H1 (cell line): ENCODE measurements around the gene SEMA3G. TPM values are rescaled to one million over a fixed set of nuclear protein-coding genes. Genes with fewer than 3 reads are reported as not detected.

Experiments used
- CTCF ChIA-PET: fragments of 300-600 bp; sonication (Branson Sonifier 250); formaldehyde crosslinking; loops from one replicate; lab custom pipeline; 2021; ENCODE audit not compliant: partially characterized antibody; lab: Charles Lee
- POLR2A ChIA-PET: fragments of 300-600 bp; sonication (Branson Sonifier 250); formaldehyde crosslinking; loops from one replicate; lab custom pipeline; 2021; ENCODE audit warnings: inconsistent platforms; ENCODE audit not compliant: partially characterized antibody; lab: Charles Lee
- DNase-seq, 2 experiments: peaks; one replicate each; pipeline versions ENCODE4 v3.0.0 to v3.0.0-alpha.2; 2010 to 2022; ENCODE audit warnings: low spot score in 2 of 2, low read depth in 1 of 2, mixed read lengths in 1 of 2
- FAIRE-seq: peaks from 2 replicates; lab custom pipeline; 2011; peaks lifted over from hg19 to GRCh38; lab: Jason Lieb, UNC
- H2AFZ ChIP-seq: 2 replicates; pipeline ENCODE4 v1.8.1; 2012; ENCODE audit warnings: low read length, inconsistent platforms
- H2AK5ac ChIP-seq: 2 replicates; pipeline ENCODE4 v1.6.1; 2013; ENCODE audit warnings: low read depth, low read length
- H2BK120ac ChIP-seq: replicated peaks from 2 replicates; pipeline ENCODE3; 2013; ENCODE audit warnings: low read depth, low read length, inconsistent platforms
- H2BK12ac ChIP-seq: 2 replicates; pipeline ENCODE4 v1.6.1; 2013; ENCODE audit warnings: low read depth, low read length
- H2BK15ac ChIP-seq: 2 replicates; pipeline ENCODE4 v1.6.1; 2013; ENCODE audit warnings: low read length
- H2BK20ac ChIP-seq: 2 replicates; pipeline ENCODE4 v1.6.1; 2013; ENCODE audit warnings: low read length
- H2BK5ac ChIP-seq: 2 replicates; pipeline ENCODE4 v1.6.1; 2013; ENCODE audit warnings: low read depth, low read length
- H3K14ac ChIP-seq: 2 replicates; pipeline ENCODE4 v1.6.1; 2013; ENCODE audit warnings: inconsistent platforms; ENCODE audit not compliant: insufficient read length
- H3K18ac ChIP-seq: 2 replicates; pipeline ENCODE4 v1.6.1; 2013; ENCODE audit warnings: low read length; ENCODE audit errors: extremely low read depth
- H3K23ac ChIP-seq: 2 replicates; pipeline ENCODE4 v1.6.1; 2013; ENCODE audit warnings: inconsistent platforms; ENCODE audit not compliant: insufficient read length
- H3K23me2 ChIP-seq: 2 replicates; pipeline ENCODE4 v1.6.1; 2013; ENCODE audit warnings: low read depth, low read length
- H3K27ac ChIP-seq: 2 replicates; pipeline ENCODE4 v1.6.1; 2011; ENCODE audit warnings: low read depth, low read length, inconsistent platforms
- H3K27me3 ChIP-seq, 4 experiments: replicated peaks in 1 of 4; 1 replicate in 1 of 4; 2 replicates in 3 of 4; pipeline versions ENCODE4 v1.6.1 to v1.8.1; 2011 to 2013; ENCODE audit warnings: low read length in 3 of 4, mild to moderate bottlenecking in 3 of 4, inconsistent platforms in 2 of 4, mixed read lengths in 2 of 4, moderate library complexity in 1 of 4; ENCODE audit not compliant: control insufficient read depth in 3 of 4, insufficient read depth in 3 of 4; ENCODE audit errors: extremely low read depth in 1 of 4
- H3K36me3 ChIP-seq, 4 experiments: 2 replicates each; pipeline versions ENCODE4 v1.6.1 to v1.8.1; 2011 to 2013; ENCODE audit warnings: mild to moderate bottlenecking in 4 of 4, low read length in 3 of 4, moderate library complexity in 2 of 4, control low read depth in 1 of 4, inconsistent platforms in 1 of 4; ENCODE audit not compliant: insufficient read depth in 4 of 4, control insufficient read depth in 2 of 4
- H3K4ac ChIP-seq: replicated peaks from 2 replicates; pipeline ENCODE3; 2013; ENCODE audit warnings: low read length, low read depth, mixed read lengths, inconsistent platforms; ENCODE audit not compliant: insufficient read length
- H3K4me1 ChIP-seq, 4 experiments: replicated peaks in 1 of 4; 1 replicate in 1 of 4; 2 replicates in 3 of 4; pipeline versions ENCODE4 v1.6.1 to v1.8.1; 2011 to 2013; ENCODE audit warnings: low read length in 3 of 4, inconsistent platforms in 2 of 4, mixed read lengths in 1 of 4; ENCODE audit not compliant: insufficient read depth in 4 of 4, control insufficient read depth in 3 of 4
- H3K4me2 ChIP-seq, 2 experiments: 2 replicates each; pipeline versions ENCODE4 v1.6.1 to v1.8.1; 2011 to 2013; ENCODE audit warnings: low read depth in 2 of 2, low read length in 2 of 2, control low read depth in 1 of 2, inconsistent platforms in 1 of 2, mild to moderate bottlenecking in 1 of 2; ENCODE audit not compliant: insufficient read depth in 1 of 2
- H3K4me3 ChIP-seq, 4 experiments: fragments of 200-600, 300-600 bp in 1 of 4; sonication (generic), shearing (Covaris generic), sonication (Bioruptor Twin) in 1 of 4; 2 replicates each; pipeline versions ENCODE4 v1.5.1 to v1.8.1; 2011 to 2016; ENCODE audit warnings: low read length in 4 of 4, low read depth in 3 of 4, control low read depth in 2 of 4, inconsistent platforms in 2 of 4, mild to moderate bottlenecking in 2 of 4, mixed read lengths in 1 of 4, moderate library complexity in 1 of 4; ENCODE audit not compliant: insufficient read depth in 2 of 4; ENCODE audit errors: extremely low read depth in 1 of 4
- H3K56ac ChIP-seq: replicated peaks from 2 replicates; pipeline ENCODE3; 2013; ENCODE audit warnings: low read depth, mild to moderate bottlenecking, mixed read lengths, low read length, inconsistent platforms; ENCODE audit not compliant: insufficient read length
- H3K79me1 ChIP-seq: 2 replicates; pipeline ENCODE4 v1.6.1; 2013; ENCODE audit warnings: low read depth, low read length, control low read depth
- H3K79me2 ChIP-seq, 2 experiments: 2 replicates each; pipeline versions ENCODE4 v1.6.1 to v1.8.1; 2012 to 2013; ENCODE audit warnings: low read length in 2 of 2, mild to moderate bottlenecking in 2 of 2, inconsistent platforms in 1 of 2; ENCODE audit not compliant: insufficient read depth in 2 of 2, control insufficient read depth in 1 of 2
- H3K9ac ChIP-seq, 4 experiments: replicated peaks in 1 of 4; 1 replicate in 1 of 4; 2 replicates in 3 of 4; pipeline versions ENCODE4 v1.6.1 to v1.8.1; 2011 to 2013; ENCODE audit warnings: low read depth in 3 of 4, low read length in 3 of 4, control low read depth in 2 of 4, mild to moderate bottlenecking in 2 of 4, moderate library complexity in 2 of 4, inconsistent platforms in 1 of 4; ENCODE audit errors: extremely low read depth in 1 of 4
- H3K9me3 ChIP-seq, 2 experiments: 2 replicates each; pipeline versions ENCODE4 v1.6.1 to v1.8.1; 2012 to 2013; ENCODE audit warnings: mild to moderate bottlenecking in 2 of 2, moderate library complexity in 2 of 2, control low read depth in 1 of 2, inconsistent platforms in 1 of 2, low read depth in 1 of 2, low read length in 1 of 2, mixed read lengths in 1 of 2; ENCODE audit not compliant: insufficient read depth in 2 of 2
- H4K20me1 ChIP-seq, 2 experiments: replicated peaks in 1 of 2; 2 replicates each; pipeline versions ENCODE3 to v1.8.1; 2011 to 2013; ENCODE audit warnings: inconsistent platforms in 2 of 2, low read length in 2 of 2, mild to moderate bottlenecking in 1 of 2; ENCODE audit not compliant: insufficient read depth in 2 of 2, control insufficient read depth in 1 of 2
- H4K5ac ChIP-seq: 2 replicates; pipeline ENCODE4 v1.6.1; 2013; ENCODE audit warnings: low read length, low read depth, mixed read lengths, inconsistent platforms; ENCODE audit not compliant: insufficient read length
- H4K8ac ChIP-seq: 2 replicates; pipeline ENCODE4 v1.8.0; 2013; ENCODE audit warnings: mild to moderate bottlenecking, moderate library complexity, low read length, inconsistent platforms; ENCODE audit not compliant: insufficient read depth; ENCODE audit errors: extremely low read depth
- H4K91ac ChIP-seq: replicated peaks from 2 replicates; pipeline ENCODE3; 2013; ENCODE audit warnings: low read length, mixed read lengths, inconsistent platforms; ENCODE audit not compliant: insufficient read length
- BRCA1 ChIP-seq: IDR thresholded peaks from 2 replicates; pipeline ENCODE4 v1.6.1; 2012; ENCODE audit warnings: low read depth, low read length, improper control_type of control experiment
- CBX5 ChIP-seq: fragments of 300-800, 300-1000 bp; sonication (generic); IDR thresholded peaks from 2 replicates; pipeline ENCODE4 v1.7.1; 2016; ENCODE audit warnings: antibody characterized with exemption, low read length, low read depth
- CHD2 ChIP-seq: IDR thresholded peaks from 2 replicates; pipeline ENCODE4 v1.6.1; 2012; ENCODE audit warnings: low read length, improper control_type of control experiment
- FOSL1 ChIP-seq: IDR thresholded peaks from 2 replicates; pipeline ENCODE4 v1.6.1; 2011; ENCODE audit warnings: mild to moderate bottlenecking, low read depth, low read length, moderate library complexity; ENCODE audit not compliant: insufficient read depth
- HDAC2 ChIP-seq, 2 experiments: fragments of 300-600 bp in 1 of 2; sonication (generic) in 1 of 2; IDR thresholded peaks; 2 replicates each; pipeline ENCODE4 v1.6.1; 2011 to 2012; ENCODE audit warnings: low read depth in 2 of 2, low read length in 2 of 2, mild to moderate bottlenecking in 2 of 2, moderate library complexity in 2 of 2, borderline replicate concordance in 1 of 2, inconsistent platforms in 1 of 2
- JUN ChIP-seq: IDR thresholded peaks from 2 replicates; pipeline ENCODE4 v1.6.1; 2011; ENCODE audit warnings: low read depth, mild to moderate bottlenecking, improper control_type of control experiment, low read length
- KDM1A ChIP-seq: fragments of 200-600, 300-600 bp; sonication (generic); IDR thresholded peaks from 2 replicates; pipeline ENCODE4 v1.7.1; 2016; ENCODE audit warnings: mild to moderate bottlenecking, low read length, borderline replicate concordance
- NANOG ChIP-seq: IDR thresholded peaks from 2 replicates; pipeline ENCODE4 v1.6.1; 2011; ENCODE audit warnings: low read length, low read depth, mild to moderate bottlenecking, inconsistent platforms; ENCODE audit not compliant: insufficient read depth, poor library complexity, severe bottlenecking
- RXRA ChIP-seq: IDR thresholded peaks from 2 replicates; pipeline ENCODE4 v1.6.1; 2011; ENCODE audit warnings: low read depth, mild to moderate bottlenecking, low read length, moderate library complexity; ENCODE audit not compliant: insufficient read depth
- SP1 ChIP-seq: IDR thresholded peaks from 2 replicates; pipeline ENCODE4 v1.6.1; 2011; ENCODE audit warnings: low read depth, low read length
- SP2 ChIP-seq: IDR thresholded peaks from 2 replicates; pipeline ENCODE4 v1.6.1; 2012; ENCODE audit warnings: mild to moderate bottlenecking, low read length, inconsistent platforms
- USF2 ChIP-seq: IDR thresholded peaks from 2 replicates; pipeline ENCODE4 v1.6.1; 2011; ENCODE audit warnings: low read length, improper control_type of control experiment
- whole genome bisulfite sequencing, 2 experiments: shearing (Covaris generic) in 1 of 2; methylation state at CpG; one replicate each; pipeline versions ENCODE4 v1.1.6 to v1.1.7; 2013 to 2015; ENCODE audit warnings: low lambda C conversion rate in 2 of 2, mixed read lengths in 2 of 2, inconsistent platforms in 1 of 2, low coverage in 1 of 2, missing lambda C conversion rate in 1 of 2; ENCODE audit not compliant: insufficient replicate concordance in 2 of 2, insufficient coverage in 1 of 2, insufficient read length in 1 of 2; ENCODE audit errors: extremely low coverage in 1 of 2, missing lambda C conversion rate in 1 of 2; 5-methylcytosine and 5-hydroxymethylcytosine counted together
- polyA plus RNA-seq, 7 experiments: library from polyadenylated mRNA; depleted of rRNA in 3 of 7; stranded (reverse) in 5 of 7; unstranded in 2 of 7; fragments of >200 nt in 5 of 7; fragments of 200-250 nt in 2 of 7; gene quantifications; 1 replicate in 5 of 7; 2 replicates in 1 of 7; 4 replicates in 1 of 7; pipeline versions ENCODE4 v1.2.1 to v1.2.3, GENCODE V29; 2011 to 2013; ENCODE audit warnings: missing spikeins in 2 of 7, mixed read lengths in 2 of 7
- total RNA-seq: library from RNA; stranded (reverse); fragmentation: NEBNext Ultra II Directional; extraction: Animal tissue kit (Norgen Biotek cat#: 25700); gene quantifications from 2 replicates; pipeline ENCODE4 v1.2.1, GENCODE V29; 2021

SEMA3G gene
- total and polyA plus RNA-seq, 2 of the 8 experiments (the other 6 are each of a cell fraction or from before 2014, with no cell fraction given): 0.95 to 1.5 TPM

DNA sequence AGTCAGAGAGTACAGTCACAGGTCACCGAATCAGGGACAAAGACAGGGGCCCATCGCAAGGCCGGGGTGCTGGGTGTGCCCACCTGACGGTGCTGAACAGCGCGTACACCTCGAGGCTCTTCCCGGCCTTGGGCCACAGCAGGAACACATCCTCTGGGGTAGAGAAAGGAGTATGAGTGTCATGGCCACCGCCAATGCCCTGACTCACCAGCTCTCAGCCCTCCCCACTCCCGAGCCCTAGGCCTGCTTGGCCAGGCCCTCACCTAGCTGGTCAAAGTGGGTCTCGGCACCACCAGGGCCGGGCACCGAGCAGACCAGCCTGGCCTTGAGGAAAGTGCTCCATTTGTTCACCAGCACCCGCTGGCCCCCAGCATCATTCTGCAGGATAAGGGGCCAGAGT lies 4.2 kb downstream of the SEMA3G start:
- Histone ChIP-seq H2BK15ac (no peak overlapping the region), H2AK5ac (0 out of 2 replicates have a peak overlapping the region, but pooled peaks have one; percentile 39), H3K4ac (peak overlapping the region; percentile 53), H2BK5ac (no peak overlapping the region), H4K20me1 (no peaks in the 10 kb centered on the region), H4K91ac (no peak overlapping the region), H4K8ac (peak overlapping the region; percentile 65; the same call in 1 of the 2 replicates), H4K5ac (no peak overlapping the region), H3K56ac (no peak overlapping the region), H3K18ac (no peak overlapping the region), H2AFZ (no peak overlapping the region), H2BK120ac (no peak overlapping the region), H3K36me3 (no peaks in the 10 kb centered on the region), H2BK20ac (no peak overlapping the region), H3K79me2 (no peaks in the 10 kb centered on the region), H3K79me1 (peaks cover 3% of the 10 kb centered on the region; the same call in 1 of the 2 replicates), H3K23me2 (peaks cover 4% of the 10 kb centered on the region; the same call in 1 of the 2 replicates), H3K14ac (no peak overlapping the region), H3K27me3 (no peaks in the 10 kb centered on the region), H3K4me2 (no peak overlapping the region), H3K27ac (no peak overlapping the region), H3K23ac (no peak overlapping the region), H3K4me3 (no peak overlapping the region), H3K4me1 (peaks cover 0 to 10% (median 5%) of the 10 kb centered on the region in 4 experiments; a peak in 4 of 7 replicates), H3K9me3 (no peaks in the 10 kb centered on the region), H2BK12ac (no peak overlapping the region), H3K9ac (no peak overlapping the region)
- FAIRE-seq (no peak), DNase-seq (no peak)
- CTCF ChIA-PET: interaction anchor here (0.9 kb wide), 1 partner anchor 53 kb away, joined by 4 read pairs; no protein-coding TSS in a partner anchor
- WGBS, 2 experiments: 97% methylated on average over 13 of the region's 14 CpGs; no CpG with 5 or more reads in 1 of the 2 experiments
- POLR2A ChIA-PET: interaction anchor here (1.2 to 12.3 kb wide), 3 partner anchors 9 to 29 kb away, joined by 3 to 112 read pairs (median 4); no protein-coding TSS in a partner anchor
- no peak for TF ChIP-seq BRCA1
- no peak for TF ChIP-seq HDAC2 (IDR thresholded peaks at IDR 0.05; ENCODE audit: borderline replicate concordance in 1 of 2, low read depth in 2 of 2, low read length in 2 of 2)
- no peak for TF ChIP-seq SP2
- TF ChIP-seq NANOG: no peak
- TF ChIP-seq CBX5: no peak
- no peak for TF ChIP-seq USF2
- no peak for TF ChIP-seq SP1
- no peak for TF ChIP-seq RXRA
- no peak for TF ChIP-seq JUN
- no peak for TF ChIP-seq KDM1A
- no peak for TF ChIP-seq FOSL1
- TF ChIP-seq CHD2: no peak
